HG03025 (cell line): Measurements from ENCODE around the gene HMSD.
"Not testable (repeated sequence)": the region's sequence is repeated elsewhere in the genome, so short reads cannot be mapped to it uniquely, and the experiment has no call there.

Experiments
- ATAC-seq: cut with Tn5 transposase; IDR thresholded peaks from one replicate; pipeline ENCODE4 v1.9.1; 2021; ENCODE audit warnings: mild to moderate bottlenecking, moderate library complexity; ENCODE audit not compliant: unreplicated experiment, low FRiP score

The HMSD gene, protein sequence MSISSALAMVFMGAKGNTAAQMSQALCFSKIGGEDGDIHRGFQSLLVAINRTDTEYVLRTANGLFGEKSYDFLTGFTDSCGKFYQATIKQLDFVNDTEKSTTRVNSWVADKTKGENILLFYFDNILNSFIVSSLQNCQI

DNA sequence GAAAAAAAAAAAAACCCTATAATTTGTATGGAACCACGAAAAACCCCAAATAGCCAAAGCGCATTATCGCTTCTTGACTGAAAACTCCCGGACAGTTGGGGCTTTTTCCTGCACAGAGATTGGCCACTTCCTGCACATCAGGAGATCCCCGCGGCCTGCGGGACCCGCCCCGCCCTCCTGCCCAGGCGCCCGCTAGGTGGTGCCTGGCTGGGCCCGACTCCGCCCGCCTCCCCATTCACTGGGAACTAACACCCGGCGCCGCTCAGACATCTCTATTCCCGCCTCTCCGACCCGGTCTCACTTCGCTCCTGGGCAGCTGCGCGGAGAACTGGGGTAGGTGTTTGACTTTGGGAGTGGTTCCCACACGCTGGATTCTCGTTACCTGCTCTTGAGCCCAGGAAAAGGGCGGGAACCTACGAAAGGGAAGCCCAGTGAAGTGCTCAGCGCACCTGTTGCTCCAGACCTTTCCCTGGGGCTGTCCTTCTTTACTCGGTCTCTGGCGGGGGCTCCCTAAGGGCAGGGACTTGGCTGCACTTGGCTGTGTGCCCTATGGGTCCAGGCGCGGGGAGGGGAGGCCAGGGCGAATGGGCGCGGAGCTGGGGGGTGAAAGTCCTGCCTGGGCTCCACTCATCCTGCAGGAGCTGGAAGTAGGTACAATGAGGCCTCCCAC lies at the start of gene HMSD:
TSS of gene HMSD (plus strand) at position 234 of the 670 bp plus-strand sequence. CDS start 4,155 bp downstream, outside the sequence.
- ATAC-seq = peak; percentile 86

DNA sequence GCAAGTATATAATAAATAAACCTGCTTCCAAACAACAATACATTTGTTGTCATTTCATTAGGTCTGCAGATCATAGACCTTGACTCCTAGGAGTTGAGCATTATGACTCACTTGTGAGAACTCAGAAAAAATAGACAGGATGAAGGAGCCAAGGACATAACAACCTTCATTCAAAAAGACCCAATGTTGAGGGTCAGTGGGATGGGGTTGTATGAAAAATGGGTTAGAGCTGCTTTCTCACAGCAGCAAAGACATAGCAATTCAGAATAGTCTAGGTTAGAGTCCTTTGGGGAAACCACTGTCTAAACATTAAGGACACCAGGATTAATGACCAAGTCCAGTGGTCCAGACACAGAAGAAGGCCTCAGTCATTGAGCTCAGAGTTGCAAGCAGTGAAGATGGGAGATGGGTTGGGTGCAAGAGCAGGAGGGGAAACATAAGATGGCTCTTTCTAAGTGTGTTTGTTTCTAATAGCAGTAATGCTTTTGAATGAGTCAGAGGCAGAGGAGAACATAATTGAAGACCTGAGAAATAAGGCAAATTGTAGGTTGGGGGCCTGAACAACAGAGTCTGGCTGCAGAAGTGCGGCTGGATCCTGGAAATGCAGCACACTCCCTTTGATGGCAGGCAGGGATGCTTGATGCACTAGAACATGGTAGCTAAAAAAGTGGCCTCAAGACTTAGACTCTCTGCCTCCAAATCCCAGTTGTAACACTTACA lies 45.1 kb upstream of the HMSD start:
- no peak for ATAC-seq

DNA sequence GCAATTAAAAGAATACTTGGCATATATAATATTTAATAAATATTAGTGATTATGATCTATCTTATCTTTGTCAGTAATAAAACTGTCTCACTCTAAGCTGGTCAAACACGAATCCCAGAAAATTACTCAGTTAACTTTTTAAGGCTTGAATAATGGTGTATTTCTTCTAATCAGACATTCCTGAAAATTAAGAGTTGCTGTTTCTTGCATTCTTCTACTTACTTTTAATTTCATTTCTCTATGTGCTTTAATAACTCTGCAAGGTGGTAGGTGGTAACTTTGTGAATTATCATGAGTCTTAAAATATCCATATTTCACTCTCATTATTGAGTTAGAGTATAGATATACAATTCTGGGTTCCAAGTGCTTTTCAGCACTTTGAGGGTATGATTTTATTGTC lies 44.4 kb upstream of the HMSD start:
- ATAC-seq = no peak

DNA sequence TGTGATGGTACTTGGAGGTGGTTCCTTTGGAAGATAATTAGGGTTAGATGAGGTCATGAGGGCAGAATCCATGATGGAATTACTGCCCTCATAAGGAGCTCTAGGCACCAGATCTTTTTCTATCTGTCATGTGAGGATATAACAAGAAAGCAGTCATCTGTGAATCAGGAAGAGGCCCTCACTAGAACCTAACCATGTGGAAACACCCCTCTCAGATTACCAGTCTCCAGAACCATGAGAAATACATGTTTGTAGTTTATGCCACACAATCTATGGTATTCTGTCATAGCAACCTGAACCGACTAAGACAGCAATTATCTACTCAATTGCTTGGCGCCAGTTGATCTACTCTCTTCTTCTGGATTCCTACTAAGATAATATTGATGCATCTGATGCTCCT lies 43.7 kb upstream of the HMSD start:
- no peak for ATAC-seq

DNA sequence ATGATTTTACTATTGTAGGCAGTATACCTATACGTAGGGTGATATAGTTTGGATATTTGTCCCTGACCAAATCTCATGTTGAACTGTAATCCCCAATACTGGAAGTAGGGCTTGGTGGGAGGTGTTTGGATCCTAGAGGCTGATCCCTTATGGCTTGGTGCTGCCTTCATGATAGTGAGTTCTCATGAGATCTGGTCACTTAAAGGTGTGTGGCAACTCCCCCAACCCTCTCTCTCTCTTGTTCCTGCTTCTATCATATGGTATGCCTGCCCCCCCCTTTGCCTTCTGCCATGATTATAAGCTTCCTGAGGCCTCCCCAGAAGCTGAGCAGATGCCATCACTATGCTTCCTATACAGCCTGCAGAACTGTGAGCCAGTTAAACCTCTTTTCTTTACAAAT lies 43.0 kb upstream of the HMSD start:
- no peak for ATAC-seq

DNA sequence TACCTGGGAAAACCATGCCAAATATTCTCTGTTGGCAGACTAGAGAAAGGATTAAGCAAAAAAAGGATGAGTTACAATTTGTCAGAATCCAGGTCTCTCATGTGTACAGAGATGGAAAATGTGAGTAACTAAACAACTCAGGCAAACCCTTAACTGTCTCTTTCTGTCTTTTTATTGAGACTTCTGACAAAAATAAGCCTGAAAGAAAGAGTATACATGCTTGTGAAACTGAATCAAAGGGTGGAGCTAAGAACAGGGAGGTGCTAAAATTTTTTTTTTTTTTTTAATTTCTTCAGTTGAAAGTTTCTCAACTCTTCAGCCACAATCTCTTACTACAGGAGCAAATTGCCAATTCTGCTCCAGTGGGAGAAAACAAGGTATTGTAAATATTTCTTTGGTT lies 41.4 kb upstream of the HMSD start, which contains the start of gene SERPINB10:
TSS of gene SERPINB10 (plus strand) at position 295 of the 400 bp plus-strand sequence. CDS start 7,553 bp downstream, outside the sequence.
- ATAC-seq = peak; percentile 88

DNA sequence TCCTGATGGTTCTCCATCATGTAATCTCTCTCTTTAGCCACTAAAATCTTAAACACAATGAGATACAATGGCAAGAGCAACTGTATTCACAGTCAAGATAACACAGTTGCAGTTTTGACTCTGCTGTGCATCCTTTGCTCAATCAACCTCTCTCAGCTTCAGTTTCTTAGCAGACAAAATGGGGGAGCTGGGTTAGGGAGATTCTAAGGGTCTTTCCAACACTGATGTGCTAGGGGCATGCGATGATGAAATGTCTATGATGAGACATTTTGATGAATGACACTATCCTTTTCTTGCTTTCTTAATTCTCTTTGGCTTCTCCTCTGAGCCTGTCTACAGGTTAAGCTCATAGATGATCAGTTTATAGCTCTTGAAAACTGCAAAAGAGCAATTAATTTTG lies 40.2 kb upstream of the HMSD start:
- ATAC-seq = no peak

DNA sequence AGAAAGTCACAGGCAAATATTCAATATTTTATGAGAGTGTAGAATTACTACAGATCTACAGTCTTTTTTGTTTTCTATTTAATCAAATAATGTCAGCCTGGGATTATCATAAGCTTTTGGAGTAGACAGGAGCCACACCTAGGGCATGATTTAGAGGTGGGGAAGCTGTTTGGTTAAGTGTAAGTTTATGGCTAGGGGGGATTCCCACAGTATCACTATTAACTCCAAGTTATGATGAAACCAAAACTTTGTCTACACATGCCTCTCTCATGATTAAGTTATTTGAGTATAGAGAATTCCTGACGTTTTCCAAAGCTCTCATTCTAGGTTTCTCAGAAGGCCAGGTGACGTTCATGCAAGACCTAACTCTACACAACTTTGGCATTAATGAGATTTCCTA lies 39.2 kb upstream of the HMSD start:
- no peak for ATAC-seq

DNA sequence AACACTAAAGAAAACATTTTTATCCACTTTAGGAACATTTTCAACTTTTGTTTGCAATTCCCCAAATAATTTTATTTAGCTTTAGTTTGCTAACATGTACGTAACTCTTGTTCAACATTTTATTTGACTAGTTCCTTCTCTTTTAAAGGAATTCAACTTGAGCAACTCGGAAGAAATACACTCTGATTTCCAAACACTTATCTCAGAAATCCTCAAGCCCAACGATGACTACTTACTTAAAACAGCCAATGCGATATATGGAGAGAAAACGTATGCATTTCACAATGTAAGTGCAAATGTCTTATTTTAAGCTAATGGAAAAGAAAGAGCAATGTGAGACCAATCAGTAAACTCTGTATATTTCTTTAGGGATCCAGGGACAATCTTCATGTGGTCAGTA lies 31.3 kb upstream of the HMSD start:
- no peak for ATAC-seq

DNA sequence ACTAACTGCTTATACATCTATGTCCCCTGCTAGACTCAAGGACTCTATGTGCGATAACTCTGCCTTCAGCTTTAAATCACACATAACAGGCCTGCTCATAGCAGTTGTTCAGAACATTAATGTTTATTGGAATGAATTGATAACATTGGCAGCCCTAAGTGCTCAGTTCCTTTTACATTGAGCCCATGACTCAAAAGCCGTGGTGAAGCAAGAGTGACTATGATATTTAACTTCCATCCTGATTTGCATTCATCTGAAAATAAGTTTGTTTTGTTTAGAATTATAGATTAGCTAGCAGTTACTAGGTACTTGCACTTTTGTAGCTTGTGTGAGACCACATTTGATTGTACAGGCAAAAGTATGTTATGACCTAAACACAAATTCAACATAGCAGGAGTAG lies 27.1 kb upstream of the HMSD start:
- no peak for ATAC-seq

DNA sequence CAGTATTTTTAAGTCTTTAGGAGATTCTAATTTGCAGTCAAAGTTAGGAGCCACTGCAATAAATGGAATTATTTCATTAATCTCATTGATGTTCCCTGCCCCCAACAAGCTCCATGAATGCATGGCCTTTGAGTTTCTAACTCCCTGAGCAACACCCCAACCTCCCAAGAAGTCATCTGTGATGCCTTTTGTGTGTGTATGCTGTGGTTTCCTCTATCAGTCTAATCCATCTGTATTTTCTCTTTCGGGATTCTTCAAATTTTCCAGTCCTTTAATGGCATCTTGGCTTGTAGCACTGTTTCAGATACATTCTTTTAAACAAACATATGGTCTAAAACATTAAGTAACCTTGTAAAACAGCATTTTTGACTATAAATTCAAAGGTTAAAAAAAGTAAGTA lies 24.6 kb upstream of the HMSD start:
- no peak for ATAC-seq

DNA sequence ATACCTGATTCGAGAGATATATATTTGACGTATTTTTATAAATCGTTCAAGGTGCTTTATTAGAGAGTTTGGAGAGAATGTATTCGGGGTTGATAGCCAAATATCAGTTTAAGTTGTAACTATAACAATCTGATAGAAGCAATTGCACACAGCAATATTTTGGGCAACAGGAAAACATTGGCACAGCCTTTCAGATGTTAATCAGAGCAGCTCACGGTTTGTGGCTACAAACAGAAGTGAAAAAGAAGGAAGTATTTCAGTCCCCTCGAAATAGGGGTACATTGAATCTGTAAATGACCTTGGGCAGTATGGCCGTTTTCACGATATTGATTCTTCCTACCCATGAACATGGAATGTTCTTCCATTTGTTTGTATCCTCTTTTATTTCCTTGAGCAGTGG lies 20.8 kb upstream of the HMSD start:
- ATAC-seq = no peak

DNA sequence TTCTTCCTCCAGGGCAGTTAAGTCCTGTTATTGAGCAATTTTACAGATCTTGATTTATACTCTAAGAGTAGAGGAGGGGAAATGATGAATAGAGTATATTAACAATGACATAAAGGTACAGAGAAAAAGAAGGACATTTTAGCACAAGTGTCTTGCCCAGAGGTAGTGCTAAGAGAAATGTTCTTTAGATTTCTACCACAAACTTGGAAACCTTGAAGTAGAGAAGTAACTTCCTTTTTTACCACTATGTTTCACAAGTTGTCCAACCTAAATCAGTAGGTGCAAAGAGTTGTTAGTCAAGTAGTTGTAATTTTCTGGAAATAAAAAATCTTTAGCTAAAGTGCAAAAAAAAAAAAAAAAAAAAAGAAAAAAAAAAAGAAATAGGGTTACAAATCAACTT lies 19.7 kb upstream of the HMSD start:
- ATAC-seq = not testable (repeated sequence)

DNA sequence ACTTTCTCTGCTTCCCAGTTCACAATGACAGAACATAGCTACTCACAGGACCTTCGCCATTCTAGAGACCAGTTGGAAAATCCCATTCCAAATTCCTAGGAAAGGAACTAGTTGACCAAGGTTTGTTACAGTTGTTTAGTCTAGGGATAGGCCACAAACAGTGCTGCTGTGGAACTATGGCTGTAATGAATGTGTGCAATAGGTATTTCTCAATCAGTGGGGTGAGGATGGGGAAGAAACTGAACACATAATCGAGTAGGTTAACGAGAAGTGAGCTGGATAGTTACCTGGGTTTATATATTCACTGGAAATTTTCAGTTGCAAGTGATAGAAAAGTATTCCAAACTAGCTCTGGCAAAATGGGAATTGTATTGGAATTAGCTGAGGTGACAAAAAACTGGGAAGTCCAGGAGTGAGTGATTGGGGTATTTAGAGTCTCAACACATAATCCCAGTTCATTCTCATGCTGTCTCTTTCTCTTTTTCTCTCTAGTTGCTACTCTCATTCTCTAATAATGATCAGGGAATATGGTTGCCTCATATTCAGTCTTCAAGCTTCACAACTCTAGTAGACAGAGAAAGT lies 18.2 kb upstream of the HMSD start:
- ATAC-seq = no peak

DNA sequence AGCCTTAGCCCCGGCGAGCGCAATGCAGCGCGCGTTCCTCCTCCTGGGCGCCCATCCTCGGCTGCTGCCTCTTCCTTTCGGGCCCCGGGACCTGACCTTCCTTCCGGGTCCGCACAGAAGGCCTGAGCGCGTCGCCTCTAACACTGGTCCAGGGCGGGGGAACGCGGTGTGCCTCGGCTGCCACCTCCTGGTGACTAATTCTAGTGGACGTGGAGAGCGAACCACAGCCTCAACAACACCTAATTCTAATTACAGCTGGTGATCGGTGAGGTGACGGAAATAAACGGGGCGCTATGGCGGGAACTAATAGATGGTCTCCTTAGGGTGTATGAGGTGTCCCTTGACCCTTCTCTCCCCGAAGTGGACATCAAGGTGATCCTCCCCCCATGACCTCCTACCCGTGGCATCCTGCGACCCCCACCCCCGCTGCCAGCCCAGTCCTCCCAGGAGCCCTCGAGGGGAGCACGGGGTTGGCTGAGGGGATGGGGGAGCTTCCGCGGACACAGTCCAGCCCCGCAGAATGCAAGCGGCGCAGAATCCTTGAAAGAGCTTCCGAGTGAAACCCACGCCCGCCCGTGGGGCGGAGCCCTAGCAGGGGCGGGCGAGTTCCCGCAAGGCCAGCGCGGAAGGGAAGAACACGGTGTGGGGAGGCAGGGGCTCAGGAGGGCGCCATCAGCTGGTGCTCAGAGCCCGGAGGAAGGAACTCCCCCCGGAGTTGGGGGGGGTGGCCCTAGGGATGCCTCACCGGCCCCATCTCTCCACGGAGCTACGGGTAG lies 12.8 kb upstream of the HMSD start:
- peak; percentile 99 for ATAC-seq

DNA sequence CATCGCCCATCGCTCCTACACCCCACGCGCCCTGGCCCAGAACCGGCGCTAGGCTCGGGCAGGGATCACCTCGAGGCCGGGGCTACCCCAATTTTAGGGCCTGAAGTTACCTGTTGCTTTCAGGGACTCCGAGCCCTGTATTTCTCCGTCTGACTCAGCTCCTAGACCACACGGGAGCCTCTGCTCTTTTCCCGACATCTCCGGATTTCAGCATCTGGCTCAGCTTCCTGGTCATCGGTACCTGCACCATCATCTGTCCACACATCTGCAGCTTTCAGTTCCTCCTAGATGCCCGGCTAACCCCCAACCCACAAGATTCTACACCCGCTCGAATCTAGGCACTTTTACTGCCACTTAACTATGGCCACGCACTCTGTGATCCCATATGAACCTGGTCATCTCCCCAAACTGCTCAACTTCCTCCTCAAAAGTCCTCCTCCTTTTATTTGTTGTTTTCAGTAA lies 12.1 kb upstream of the HMSD start:
- peak; percentile 31 for ATAC-seq

DNA sequence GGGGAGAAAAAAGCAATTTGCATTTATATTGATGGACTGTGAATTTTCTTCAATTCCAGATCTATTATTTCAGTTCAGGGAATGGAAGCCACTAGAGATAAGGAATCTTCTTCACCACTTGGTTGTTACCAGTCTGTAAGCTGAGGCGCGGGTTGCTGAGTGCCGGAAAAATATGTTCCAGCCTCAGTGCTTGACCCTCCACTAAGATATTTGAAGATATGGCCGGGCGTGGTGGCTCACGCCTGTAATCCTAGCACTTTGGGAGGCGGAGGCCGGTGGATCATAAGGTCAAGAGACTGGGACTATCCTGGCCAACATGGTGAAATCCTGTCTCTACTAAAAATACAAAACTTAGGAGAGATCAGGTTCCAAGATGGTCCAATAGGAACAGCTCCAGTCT lies 9.1 kb upstream of the HMSD start:
- no peak for ATAC-seq

DNA sequence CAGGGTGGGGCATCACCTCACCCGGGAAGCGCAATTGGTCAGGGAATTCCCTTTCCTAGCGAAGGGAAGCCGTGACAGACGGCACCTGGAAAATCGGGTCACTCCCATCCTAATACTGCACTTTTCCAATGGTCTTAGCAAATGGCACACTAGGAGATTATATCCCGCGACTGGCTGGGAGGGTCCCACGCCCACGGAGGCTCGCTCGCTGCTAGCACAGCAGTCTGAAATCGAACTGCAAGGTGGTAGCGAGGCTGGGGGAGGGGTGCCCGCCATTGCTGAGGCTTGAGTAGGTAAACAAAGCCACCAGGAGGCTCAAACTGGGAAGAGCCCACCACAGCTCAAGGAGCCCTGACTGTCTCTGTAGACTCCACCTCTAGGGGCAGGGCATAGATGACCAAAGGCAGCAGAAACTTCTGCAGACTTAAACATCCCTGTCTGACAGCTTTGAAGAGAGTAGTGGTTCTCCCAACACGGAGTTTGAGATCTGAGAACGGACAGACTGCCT lies 8.5 kb upstream of the HMSD start:
- ATAC-seq = not testable (repeated sequence)

DNA sequence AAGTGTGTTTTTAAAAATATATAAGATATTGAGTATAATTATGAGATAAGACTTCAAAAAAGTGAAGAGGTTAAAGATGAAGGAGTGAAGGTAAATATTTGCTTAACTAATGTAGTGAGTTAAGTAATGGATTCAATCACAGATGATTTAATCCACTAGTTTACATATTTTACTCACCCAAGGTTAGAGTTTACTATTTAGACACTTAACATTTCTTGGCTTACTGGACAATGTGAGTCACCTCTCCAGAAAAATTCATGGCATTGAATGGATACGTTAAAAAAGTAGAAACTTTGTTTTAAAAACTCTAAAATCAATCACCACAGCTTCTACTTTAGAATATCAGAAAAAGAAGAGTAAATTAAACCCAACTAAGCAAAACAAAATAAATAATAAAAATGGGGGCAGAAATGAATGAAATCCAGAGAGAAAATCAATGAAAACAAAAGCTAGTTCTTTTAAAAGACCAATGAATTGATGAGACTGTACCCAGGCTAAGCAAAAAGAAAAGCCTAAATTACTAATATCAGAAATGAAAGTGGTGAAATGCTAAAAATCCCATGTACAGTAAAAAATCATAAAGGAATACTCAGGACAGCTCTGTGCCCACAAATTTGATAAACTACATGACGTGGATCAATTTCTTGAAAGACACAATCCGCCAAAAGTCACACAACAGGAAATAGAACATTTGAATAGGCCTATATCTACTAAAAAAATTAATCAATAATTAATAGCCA lies 1.9 kb upstream of the HMSD start:
- no peak for ATAC-seq

DNA sequence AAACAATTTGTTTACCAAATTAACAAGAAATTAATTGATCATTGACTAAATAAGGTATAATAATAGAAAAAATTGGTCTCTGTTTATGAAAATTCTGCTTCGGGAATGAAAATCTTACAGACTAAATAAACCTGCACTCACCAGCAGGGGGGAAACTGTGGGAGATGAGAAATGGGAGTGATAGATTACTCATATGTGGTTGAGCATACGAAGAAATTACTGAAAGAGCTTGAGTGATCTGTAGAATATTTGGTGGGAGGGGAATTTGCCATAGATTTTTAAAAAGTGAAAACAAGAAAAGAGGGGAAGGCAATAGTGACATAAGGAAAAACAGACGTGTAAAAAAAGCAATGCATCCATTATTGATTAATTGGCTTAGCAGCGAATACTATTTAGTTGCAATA lies 2.2 kb downstream of the HMSD start:
- no peak for ATAC-seq
